Measurements from ENCODE around the gene CHKB. TPM values are rescaled to one million over a fixed set of nuclear protein-coding genes. Genes with fewer than 3 reads are reported as not detected.

CHKB gene
- total RNA-seq, 1 donor from 2014 or later: 36.0 TPM

DNA sequence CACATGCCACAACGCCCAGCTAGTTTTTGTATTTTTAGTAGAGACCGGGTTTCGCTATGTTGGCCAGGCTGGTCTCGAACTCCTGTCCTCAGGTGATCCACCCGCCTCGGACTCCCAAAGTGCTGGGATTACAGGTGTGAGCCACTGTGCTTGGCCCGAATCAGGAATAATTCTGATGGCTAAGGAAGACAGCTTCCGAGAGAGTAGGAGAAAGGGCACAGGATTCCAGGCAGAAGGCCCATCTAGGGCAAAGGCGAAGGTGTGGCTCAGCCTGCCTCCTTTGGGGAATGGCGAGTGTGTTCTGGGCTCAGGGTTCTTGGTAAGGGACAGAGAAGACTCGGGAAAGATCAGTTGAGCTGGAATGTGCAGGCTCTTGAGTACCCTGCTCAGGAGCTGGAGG lies 18.4 kb downstream of the CHKB start:
- no peak for DNase-seq
- ATAC-seq (ENCODE audit: poor library complexity): no peak
- intact Hi-C loops (cut with DNase I): no loop called here

DNA sequence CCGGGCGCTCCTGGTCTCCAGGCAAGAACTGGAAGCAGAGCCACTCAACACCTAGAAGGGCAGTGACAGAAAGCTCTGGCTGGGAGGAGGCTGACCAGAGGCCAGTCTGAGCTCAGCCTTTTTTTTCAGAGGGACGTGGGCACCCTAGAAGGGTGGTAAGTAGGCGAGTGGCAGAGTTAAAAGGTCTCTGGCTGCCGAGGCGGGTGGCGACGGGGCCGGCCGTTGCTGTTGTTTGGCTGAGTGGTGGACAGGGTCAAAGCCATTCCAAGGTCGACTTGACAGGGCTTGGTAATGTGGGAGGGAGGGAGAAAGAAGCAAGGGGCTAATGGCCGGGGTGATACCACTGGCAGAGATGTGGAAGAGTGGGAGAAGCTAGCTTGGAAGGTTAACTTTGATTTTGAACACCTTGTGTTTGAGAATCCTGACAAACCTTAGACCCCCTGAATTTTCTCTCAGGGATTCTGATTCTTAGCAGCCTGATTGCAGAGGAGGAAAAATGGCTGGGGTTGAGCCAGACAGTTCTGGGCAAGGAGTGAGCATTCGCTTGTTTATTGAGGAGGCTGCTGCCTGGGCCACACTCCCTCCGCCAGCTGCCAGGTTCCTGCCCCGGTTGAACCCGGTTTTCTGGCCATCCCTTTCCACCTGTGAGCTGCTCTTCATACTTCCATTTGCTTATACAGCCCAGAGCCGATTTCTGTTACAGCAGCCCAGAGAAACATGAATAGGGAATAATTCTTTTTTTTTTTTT lies 19.1 kb downstream of the CHKB start:
- ATAC-seq (ENCODE audit: poor library complexity): peak; percentile 43
- intact Hi-C loops (cut with DNase I): no loop called here
- peak; percentile 55 for DNase-seq

DNA sequence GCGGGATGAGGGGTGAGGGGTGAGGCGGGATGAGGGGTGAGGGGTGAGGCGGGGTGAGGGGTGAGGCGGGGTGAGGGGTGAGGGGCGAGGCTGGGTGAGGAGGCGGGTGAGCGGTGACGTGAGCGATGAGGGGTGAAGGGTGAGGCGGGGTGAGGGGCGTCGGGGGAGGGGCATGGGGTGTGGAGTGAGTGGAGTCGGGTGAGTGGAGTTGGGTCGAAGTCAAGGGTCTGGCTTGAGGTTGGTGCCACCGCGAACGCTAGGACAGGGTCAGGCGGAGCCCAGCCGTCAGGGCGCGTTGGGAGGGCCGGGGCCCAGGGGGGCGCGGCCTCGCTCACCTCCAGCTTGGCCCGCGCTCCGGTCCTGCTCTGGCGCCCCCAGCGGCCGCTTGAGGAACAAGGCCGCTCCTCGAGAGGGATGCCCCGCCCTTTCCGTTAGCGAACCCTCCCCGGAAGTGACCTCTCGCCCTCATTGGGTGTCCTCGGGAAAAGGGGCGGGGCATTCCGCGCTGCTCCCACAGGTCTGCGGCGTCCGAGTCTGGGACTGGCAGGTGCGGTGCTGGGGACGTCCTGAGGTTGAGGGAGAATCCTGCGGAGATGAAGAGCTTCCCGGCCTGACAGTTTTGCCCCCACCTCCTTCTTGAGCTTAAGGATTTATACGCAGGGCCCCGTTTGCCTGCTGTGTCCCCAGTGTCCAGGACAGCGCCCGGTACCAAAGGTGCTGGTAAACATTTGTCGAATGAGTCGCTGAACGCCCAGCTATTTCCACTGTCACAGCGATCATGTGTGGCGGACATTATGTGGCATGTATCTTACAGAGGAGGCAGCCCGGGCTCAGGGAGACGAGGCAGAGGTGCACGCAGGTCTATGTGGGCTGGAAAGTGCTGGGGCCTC lies 19.9 kb downstream of the CHKB start, which contains the start of gene SYCE3:
Gene SYCE3, minus strand, starts transcription at position 397 of the 890 bp plus-strand sequence. CDS start 6,514 bp downstream, outside the sequence.
- ATAC-seq (ENCODE audit: poor library complexity): peak; percentile 96
- DNase-seq: peak; percentile 98
- intact Hi-C loops (cut with DNase I): no loop called here

DNA sequence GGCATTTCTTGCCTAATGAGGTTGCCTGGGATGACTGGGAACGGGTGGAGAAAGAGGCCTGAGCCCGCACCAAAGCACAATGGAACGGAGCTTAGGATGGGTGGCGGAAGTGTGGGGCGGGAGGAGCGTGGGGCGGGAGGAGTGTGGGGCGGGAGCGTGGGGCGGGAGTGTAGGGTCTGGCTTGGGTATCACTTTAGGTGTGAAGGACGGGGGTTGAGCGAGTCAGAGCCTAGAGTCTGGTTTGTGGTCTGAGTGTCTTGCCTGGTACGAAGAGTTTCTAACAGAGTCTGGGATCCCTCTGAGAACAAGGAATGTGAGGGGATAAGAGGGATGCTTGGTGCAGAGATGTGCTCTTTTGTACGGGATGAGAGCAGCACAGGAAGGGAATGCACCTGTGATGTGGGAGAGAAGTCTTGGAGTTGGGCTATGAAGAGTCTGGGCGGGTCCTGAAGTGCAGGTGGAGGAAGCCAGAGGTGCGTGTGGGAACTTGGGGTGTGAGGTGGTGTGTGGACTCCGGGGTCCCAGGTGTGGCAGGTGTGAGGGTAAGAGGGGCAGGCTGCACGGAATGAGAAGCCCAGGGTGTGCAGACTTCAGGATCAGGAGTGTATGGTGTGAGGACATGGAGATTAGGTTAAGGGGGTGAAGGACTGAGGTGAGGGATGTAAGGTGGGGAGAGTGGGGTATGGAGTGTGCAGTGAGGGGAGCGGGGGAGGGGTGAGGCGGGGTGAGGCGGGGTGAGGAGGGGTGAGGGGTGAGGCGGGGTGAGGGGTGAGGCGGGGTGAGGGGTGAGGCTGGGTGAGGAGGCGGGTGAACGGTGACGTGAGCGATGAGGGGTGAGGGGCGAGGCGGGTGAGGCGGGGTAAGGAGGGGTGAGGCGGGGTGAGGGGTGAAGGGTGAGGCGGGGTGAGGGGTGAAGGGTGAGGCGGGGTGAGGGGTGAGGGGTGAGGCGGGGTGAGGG lies 21.0 kb downstream of the CHKB start:
- intact Hi-C loops (cut with DNase I): no loop called here
- ATAC-seq (ENCODE audit: poor library complexity) (no peak), DNase-seq (peak; percentile 18)

DNA sequence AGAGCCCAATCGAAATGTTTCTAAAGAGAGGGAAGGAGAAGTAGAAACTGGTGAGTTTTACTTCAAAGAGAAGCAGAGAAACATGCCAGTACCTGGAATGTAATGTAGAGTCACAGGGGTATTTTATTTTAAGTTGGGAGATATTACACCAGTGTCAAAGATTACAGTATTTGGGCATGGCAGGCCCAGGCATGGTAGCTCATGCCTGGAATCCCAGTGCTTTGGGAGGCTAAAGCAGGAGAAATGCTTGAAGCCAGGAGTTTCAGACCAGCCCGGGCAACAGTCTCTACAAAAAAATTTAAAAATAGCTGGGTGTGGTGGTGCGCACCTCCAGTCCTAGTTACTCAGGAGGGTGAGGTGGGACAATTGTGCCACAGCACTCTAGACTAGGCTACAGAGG lies 22.6 kb downstream of the CHKB start:
- intact Hi-C loops (cut with DNase I): no loop called here
- ATAC-seq (ENCODE audit: poor library complexity) (no peak), DNase-seq (no peak)

DNA sequence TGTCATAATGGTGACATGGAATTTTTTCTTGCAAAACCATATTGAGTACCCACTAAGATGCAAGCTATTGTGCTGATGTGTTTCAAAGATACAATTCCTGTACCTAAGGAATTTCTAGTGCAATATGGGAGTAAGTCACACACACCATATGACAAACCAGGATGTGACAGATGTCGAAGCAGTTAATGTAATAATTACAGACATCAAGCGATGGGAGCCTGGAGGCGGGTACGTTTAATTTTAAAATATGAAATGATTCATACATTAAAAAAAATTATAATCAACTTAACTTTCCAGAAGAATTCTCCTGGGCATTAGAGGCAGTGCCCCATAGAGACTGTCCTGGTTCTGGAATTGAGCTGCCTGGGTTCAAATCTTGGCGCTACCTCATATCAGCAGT lies 25.9 kb downstream of the CHKB start:
- DNase-seq (no peak), ATAC-seq (ENCODE audit: poor library complexity) (no peak)
- intact Hi-C loops (cut with DNase I): no loop called here

DNA sequence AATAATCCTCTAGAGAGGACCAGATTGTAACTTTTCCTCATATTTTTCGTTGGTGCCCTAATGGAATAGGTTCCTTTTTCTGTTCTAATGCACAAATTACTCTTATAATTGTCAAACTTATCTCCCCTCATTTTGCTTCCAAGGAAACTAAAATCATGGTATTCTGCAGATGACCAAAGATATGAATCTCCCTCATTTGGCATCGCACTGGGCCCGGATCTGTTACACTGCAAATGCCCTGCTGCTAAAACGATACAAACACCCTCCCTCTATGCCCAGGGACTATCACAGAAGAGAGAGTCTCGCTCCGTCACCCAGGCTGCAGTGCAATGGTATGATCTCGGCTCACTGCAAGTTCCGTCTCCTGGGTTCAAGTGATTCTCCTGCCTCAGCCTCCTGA lies 29.3 kb downstream of the CHKB start:
- ATAC-seq (ENCODE audit: poor library complexity) (no peak), DNase-seq (no peak)
- intact Hi-C loops (cut with DNase I): loop anchor here (2.0 kb wide), 1 partner anchor 61 kb away; no protein-coding TSS in a partner anchor

DNA sequence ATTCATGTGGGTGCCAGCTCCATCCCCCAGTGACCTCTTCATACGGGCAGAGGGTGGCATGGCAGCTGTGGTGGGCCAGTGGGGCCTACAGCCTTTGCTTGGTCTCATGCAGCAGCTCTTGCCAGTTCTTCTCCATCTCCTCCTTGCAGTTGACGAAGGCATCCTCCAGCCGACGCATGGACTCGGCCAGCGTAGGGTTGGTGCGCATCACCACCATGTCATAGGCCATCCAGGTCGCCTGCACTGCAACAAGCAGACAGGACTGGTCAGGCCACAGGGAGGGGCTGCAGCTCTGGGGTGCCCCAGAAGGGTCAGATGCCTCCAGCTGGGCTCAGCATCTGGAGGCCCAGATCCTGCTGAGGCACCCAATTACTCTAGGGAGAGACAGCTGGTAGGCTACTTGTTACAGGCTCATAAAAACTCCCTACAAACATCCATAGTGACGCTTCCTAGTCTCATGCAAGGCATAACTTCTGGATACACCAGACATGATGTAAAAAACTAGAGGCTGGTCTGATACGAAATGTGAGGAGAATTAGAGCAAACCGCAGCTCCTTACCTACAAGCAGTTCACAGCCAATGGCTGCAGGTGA lies 31.4 kb downstream of the CHKB start:
- intact Hi-C loops (cut with DNase I): no loop called here
- ATAC-seq (ENCODE audit: poor library complexity): no peak
- no peak for DNase-seq

DNA sequence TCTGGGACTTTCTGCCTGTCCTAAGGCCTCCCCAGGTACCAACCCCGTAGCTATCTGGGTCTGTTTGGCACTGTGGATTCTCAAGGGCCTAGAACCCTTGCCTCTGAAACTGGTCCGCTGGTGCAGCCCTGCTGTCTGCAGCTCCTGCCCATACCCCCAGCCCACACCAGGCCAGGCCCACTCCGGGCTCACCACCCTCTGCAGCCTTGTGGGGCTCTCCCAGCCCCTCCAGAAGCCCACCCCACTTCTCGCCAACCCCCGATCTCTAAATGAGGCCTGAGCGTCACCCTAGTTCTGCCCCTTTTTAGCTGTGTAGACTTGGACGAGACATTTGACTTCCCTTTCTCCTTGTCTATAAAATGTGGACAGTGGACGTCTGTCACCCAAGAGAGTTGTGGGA lies 32.3 kb downstream of the CHKB start:
- ATAC-seq (ENCODE audit: poor library complexity): no peak
- intact Hi-C loops (cut with DNase I): no loop called here
- DNase-seq: no peak

DNA sequence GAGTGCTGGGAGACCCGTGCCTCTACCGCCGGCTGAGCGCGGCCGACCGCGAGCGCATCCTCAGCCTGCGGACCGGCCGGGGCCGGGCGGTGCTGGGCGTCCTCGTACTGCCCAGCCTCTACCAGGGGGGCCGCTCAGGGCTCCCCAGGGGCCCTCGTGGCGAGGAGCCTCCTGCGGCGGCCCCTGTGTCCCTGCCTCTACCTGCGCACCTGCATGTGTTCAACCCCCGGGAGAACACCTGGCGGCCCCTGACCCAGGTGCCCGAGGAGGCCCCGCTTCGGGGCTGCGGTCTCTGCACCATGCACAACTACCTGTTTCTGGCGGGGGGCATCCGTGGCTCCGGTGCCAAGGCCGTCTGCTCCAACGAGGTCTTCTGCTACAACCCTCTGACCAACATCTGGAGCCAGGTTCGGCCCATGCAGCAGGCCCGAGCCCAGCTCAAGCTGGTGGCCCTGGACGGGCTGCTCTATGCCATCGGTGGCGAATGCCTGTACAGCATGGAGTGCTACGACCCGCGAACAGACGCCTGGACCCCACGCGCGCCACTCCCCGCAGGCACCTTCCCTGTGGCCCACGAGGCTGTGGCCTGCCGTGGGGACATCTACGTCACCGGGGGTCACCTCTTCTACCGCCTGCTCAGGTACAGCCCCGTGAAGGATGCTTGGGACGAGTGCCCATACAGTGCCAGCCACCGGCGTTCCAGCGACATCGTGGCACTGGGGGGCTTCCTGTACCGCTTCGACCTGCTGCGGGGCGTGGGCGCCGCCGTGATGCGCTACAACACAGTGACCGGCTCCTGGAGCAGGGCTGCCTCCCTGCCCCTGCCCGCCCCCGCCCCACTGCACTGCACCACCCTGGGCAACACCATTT lies 33.5 kb downstream of the CHKB start:
- ATAC-seq (ENCODE audit: poor library complexity) (no peak), DNase-seq (no peak)
- intact Hi-C loops (cut with DNase I): no loop called here

DNA sequence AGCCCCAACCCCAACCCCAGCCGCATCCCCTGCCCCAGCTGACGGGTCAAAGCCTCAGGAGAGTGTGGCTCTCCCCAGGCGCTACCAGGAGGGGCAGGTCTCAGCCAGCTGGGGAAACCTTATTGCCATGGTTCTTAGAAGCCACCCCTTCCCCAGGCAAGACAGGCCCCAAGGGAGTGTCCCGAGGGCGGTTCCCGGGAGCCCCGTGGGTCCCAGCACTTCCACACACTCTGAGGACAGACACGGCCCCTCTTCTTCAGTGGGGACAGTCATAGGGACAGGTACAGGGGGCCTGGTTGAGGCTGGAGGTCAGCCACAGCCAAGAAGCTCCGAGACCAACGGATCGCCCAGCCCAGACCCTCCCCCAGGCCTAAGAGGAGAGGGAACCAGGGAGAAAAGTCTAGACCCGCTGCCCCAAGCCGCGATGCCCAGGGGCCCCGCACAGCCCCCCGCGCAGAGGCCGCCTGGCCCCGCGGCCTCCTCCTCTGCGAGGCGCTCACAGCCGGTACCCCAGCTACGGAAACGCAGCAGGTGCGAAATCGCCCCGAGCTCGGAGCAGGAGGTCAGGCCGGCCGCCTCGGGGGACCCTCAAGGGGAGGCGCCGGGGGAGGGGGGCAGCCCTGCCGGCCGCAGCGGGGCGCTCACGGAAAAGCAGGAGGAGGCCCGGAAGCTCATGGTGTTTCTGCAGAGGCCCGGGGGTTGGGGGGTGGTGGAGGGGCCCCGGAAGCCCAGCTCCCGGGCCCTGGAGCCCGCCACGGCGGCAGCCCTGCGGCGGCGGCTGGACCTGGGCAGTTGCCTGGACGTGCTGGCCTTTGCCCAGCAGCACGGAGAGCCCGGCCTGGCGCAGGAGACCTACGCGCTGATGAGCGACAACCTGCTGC lies 34.4 kb downstream of the CHKB start:
- no peak for ATAC-seq (ENCODE audit: poor library complexity)
- peak; percentile 49 for DNase-seq
- intact Hi-C loops (cut with DNase I): no loop called here

DNA sequence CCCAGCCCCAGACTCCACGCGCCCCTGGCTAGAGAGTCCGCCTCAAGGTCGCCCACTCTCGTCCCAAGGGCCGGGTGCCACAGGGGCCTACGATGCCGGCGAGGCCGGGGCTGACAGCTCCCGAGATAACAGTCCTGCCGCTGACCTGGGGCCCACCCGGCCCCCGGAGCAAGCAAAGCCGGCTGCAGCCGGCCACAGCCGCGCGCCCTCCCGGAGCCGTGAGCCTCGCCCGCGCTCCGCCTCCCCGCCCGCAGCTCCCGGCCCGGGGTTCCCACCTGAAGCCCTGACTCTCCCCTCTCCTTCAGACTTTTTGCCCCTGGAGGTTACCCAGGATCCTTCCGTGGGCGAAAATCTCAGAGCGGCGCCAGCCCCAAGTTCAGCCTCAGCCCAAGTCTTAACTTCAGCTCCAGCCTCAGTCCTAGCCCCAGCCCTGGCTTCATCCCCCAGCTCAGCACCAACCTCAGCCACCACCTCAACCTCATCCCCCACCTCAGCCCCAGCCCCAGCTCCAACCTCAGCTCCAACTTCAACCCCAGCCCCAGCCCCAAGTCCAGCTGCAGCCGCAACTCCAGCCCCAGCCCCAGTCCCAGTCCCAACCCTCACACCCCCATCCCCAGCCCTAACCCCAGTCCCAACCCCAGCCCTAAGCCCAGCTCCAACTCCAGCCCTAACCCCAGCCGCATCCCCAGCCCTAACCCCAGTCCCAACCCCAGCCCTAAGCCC lies 35.2 kb downstream of the CHKB start:
- DNase-seq (no peak), ATAC-seq (ENCODE audit: poor library complexity) (no peak)
- intact Hi-C loops (cut with DNase I): no loop called here

DNA sequence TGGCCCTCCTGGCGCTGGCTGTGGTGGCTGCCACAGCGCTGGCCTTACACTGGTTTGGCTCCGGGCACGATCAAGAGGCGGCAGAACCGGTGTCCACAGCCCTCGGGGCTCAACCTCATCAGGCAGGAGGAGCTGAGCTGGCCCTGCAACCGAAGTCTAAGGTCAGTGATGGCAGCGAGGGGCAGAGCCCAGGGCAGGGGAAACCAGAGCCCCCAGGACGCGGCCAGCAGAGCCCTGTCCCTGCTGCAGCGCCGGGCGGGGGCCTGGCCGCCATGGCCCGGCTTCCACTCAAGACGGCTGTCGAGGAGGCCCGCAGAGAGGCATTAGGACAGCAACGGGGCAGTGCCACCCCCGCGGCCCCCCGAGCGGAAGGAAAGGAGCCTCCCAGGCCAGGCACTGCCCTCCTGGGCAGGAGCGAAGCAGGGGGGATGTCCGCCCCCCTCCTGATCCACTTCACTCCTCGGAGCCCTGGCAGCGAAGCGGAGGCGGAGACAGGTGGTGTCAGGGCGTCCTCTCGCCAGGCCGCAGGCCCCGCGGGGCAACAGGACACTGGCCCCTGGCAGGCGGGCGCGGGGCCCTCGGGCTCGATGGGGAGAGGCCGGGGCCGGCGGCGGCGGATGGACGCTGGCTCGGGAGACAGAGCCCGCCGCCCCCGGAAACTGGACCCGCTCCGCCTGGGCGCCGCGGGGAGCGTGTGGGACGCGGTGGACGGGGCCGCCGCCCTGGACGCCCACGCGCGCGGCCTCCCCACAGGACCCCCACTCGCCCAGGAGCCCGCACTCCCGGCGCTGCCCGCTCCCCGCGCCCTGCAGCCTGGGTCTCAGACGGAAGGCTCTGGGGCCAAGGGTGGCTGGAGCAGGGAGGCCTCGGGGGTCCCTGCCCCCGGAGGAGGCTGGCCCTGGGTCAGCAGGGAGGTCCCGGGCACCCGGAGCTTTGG lies 36.1 kb downstream of the CHKB start:
- ATAC-seq (ENCODE audit: poor library complexity) (no peak), DNase-seq (no peak)
- intact Hi-C loops (cut with DNase I): no loop called here

DNA sequence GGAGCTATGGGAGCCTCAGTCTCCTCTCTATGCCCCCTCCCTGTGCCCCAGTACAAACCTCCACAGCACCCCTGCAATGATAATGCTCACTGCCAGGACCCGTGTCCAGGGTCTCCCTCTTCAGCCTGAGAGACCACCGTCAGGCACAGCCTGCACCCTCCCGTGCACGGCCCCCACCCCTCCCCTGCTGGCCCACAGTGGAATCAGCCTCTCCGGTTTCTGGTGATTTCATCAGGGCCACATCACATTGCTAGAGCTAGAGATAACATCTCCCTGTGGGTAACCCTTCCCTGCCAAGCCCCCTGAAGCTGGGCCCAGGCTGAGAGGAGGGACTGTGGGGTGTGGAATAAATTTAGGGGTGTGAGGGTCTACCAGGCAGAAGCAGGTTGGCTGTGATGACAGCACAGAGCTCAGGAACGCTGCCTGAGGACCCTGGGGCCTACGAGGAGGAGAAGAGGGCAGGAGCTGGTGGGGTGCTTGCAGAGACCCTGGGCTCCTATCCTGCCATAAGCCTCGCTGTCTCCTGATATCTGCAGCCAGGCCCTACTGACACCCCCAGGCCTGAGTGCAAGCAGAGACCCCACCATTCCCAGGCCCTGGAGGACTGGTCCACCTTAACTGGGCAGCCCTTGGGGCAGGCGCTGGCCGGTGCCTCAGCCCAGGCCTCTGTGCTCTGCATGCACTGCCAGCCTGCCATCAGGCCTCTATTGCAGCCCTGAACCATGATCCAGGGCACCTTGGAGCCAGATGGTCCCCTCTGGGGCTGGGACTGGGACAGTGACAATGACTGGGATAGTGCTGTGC lies 36.9 kb downstream of the CHKB start, which contains the start of gene KLHDC7B:
Gene KLHDC7B, plus strand, starts transcription at position 378 of the 804 bp plus-strand sequence. Its CDS starts 345 bp downstream, at position 723.
- no peak for DNase-seq
- intact Hi-C loops (cut with DNase I): no loop called here
- no peak for ATAC-seq (ENCODE audit: poor library complexity)

All from Right ventricle myocardium superior (tissue), 1 donor.